ENCODE measurements around the gene SERPINF2.
"Not testable (repeated sequence)": the region's sequence is repeated elsewhere in the genome, so short reads cannot be mapped to it uniquely, and the experiment has no call there.

The SERPINF2 gene

DNA sequence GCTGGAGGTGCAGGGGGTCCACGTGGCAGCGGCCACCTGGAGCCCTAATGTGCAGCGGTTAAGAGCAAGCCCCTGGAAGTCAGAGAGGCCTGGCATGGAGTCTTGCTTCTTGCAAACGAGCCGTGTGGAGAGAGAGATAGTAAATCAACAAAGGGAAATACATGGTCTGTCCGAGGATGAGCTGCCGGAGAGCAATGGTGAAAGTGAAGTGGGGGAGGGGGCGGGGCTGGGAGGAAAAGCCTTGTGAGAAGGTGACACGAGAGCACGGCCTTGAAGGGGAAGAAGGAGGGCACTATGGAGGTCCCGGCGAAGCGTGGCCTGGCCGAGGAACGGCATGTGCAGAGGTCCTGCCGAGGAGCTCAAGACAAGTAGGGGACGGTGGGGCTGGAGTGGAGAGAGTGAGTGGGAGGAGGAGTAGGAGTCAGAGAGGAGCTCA is 13.2 kb downstream of the SERPINF2 start:
- TF ChIP-seq, protein P1, sequence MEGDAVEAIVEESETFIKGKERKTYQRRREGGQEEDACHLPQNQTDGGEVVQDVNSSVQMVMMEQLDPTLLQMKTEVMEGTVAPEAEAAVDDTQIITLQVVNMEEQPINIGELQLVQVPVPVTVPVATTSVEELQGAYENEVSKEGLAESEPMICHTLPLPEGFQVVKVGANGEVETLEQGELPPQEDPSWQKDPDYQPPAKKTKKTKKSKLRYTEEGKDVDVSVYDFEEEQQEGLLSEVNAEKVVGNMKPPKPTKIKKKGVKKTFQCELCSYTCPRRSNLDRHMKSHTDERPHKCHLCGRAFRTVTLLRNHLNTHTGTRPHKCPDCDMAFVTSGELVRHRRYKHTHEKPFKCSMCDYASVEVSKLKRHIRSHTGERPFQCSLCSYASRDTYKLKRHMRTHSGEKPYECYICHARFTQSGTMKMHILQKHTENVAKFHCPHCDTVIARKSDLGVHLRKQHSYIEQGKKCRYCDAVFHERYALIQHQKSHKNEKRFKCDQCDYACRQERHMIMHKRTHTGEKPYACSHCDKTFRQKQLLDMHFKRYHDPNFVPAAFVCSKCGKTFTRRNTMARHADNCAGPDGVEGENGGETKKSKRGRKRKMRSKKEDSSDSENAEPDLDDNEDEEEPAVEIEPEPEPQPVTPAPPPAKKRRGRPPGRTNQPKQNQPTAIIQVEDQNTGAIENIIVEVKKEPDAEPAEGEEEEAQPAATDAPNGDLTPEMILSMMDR (IDR thresholded peaks at IDR 0.05; ENCODE audit: borderline replicate concordance, insufficient read depth, low read depth, low read length): no peak
- H3K4me3 ChIP-seq (ENCODE audit: low read depth, low read length): no peak overlapping the region

DNA sequence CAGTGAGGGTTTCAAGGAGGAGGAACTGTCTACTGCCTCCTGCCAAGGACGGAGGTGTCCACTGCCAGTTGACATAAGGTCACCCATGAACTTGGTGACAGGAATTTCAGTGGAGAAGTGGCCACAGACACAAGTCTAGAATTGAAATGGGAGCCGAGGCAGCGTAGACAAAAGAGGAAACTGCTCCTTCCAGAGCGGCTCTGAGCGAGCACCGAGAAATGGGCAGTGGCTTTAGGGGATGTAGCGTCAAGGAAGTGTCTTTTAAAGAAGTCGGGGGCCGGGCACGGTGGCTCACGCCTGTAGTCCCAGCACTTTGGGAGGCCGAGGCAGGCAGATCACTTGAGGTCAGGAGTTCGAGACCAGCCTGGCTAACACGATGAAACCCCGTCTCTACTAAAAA is 16.1 kb downstream of the SERPINF2 start:
- TF ChIP-seq, protein P1 (IDR thresholded peaks at IDR 0.05; ENCODE audit: borderline replicate concordance, insufficient read depth, low read depth, low read length): no peak
- no peak overlapping the region for H3K4me3 ChIP-seq (ENCODE audit: low read depth, low read length)

DNA sequence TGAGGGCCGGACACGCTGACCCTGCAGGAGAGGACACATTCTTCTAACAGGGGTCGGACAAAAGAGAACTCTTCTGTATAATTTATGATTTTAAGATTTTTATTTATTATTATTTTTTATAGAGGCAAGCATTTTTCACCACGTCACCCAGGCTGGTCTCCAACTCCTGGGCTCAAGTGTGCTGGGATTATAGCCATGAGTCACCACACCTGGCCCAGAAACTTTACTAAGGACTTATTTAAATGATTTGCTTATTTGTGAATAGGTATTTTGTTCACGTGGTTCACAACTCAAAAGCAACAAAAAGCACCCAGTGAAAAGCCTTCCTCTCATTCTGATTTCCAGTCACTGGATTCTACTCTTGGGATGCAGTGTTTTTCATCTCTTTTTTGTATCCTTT is 16.9 kb downstream of the SERPINF2 start:
- TF ChIP-seq, protein P1 (IDR thresholded peaks at IDR 0.05; ENCODE audit: borderline replicate concordance, insufficient read depth, low read depth, low read length): no peak
- H3K4me3 ChIP-seq (ENCODE audit: low read depth, low read length): no peak overlapping the region

DNA sequence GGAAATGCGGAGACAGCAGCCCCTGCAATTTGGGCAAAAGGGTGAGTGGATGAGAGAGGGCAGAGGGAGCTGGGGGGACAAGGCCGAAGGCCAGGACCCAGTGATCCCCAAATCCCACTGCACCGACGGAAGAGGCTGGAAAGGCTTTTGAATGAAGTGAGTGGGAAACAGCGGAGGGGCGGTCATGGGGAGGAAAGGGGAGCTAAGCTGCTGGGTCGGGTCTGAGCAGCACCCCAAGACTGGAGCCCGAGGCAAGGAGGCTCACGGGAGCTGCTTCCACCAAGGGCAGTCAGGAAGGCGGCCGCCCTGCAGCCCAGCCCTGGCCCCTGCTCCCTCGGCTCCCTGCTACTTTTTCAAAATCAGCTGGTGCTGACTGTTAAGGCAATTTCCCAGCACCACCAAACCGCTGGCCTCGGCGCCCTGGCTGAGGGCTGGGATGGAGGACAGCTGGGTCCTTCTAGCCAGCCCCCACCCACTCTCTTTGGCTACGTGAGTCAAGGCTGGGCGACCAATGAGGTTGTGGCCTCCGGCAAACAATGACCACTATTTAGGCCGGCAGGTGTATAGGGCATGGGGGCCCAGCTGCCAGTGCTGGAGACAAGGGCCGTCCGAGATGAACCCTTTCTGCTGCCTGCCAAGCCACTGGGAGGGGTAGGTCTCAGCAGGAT is 19.7 kb downstream of the SERPINF2 start:
- no peak overlapping the region for H3K4me3 ChIP-seq (ENCODE audit: low read depth, low read length)
- TF ChIP-seq, protein P1 (IDR thresholded peaks at IDR 0.05; ENCODE audit: borderline replicate concordance, insufficient read depth, low read depth, low read length): no peak

DNA sequence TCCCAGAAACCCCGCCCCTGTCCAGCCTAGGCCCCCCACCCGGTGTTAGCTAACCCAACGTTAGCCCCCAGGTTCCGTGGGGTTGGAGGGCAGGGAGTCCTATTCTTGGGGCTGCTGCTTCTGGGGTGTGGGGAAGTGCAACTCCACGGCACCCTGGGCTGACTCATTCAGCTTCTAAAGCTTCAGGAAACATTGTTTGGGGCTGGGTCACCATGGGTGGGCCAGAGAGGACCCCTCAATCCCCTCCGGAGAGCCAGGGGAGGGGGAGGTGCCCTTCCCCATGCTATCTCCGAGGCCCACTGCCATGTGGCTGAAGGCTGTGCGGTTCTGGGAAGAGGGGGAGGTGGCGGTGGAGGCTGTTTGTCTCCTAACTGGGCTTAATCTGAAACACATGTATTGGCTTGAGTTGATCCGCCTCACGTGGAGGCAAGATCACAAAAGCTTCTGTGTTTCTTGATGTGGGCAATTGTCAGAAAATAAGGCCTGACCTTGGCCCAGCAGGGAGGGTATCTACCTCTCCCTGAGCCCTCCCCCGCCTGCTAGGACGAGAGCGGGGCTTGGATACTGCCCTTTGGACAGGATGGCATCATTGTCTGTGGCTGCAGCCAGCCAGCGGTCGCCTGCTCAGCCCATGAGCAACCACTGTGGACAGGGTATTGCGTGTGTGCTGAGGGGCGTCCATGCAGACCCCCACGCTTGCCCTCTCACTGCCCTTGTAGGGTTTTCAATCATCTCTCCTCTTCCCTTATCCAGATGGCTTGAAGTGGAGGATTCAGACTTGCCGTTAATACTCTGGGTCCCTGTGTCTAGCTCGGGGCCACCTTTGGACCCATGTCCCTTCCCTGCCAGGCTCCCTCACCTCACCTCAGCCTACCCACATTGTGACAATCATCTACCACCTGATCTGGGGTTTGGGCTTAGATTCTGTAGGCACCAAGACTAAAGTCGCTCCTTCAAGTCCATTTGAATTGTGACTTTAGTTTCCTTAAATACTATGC is 20.5 kb downstream of the SERPINF2 start:
- TF ChIP-seq, protein P1 (IDR thresholded peaks at IDR 0.05; ENCODE audit: borderline replicate concordance, insufficient read depth, low read depth, low read length): no peak
- no peak overlapping the region for H3K4me3 ChIP-seq (ENCODE audit: low read depth, low read length)

DNA sequence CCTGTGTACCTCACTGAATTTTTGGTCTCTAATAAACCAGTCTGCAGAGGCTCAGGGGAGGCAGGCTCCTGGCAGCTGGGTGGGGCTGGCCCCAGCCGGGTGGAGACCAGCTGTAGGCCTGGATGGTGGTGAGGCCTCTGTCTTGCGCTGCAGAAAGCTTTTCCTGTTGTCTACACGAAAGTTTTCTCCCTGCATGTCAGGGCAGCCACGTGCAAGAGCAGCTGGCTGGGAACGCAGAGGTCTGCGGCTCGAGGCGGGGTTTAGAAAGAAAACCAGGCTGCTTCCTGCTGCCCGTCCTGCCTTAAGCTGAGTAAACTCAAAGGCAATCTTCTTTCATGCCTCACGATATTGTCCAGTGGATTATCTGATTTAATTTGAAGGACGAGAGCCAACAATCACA is 21.6 kb downstream of the SERPINF2 start:
- TF ChIP-seq, protein P1 (IDR thresholded peaks at IDR 0.05; ENCODE audit: borderline replicate concordance, insufficient read depth, low read depth, low read length): no peak
- no peak overlapping the region for H3K4me3 ChIP-seq (ENCODE audit: low read depth, low read length)

DNA sequence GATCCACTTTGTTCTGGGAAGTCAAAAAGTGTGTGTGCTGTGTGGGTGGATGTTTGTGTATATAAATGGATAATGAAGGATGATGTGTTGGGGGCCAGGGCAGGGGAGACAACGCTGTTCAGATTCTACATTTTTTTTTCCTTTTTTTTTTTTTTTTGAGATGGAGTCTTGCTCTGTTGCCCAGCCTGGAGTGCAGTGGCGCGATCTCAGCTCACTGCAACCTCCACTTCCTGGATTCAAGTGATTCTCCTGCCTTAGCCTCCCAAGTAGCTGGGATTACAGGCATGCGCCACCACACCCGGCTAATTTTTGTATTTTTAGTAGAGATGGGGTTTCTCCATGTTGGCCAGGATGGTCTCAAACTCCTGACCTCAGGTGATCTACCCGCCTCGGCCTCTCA is 22.0 kb downstream of the SERPINF2 start:
- H3K4me3 ChIP-seq (ENCODE audit: low read depth, low read length): not testable (repeated sequence)

All from GM12875 (cell line).